Memory B cell (primary cell): ENCODE results near the gene KLHL35.
"Not testable (repeated sequence)": the region's sequence is repeated elsewhere in the genome, so short reads cannot be mapped to it uniquely, and the experiment has no call there.

Source experiments
- ATAC-seq: fragments of 150-1000 bp; cut with Tn5 transposase; 2 replicates; pipeline ENCODE4 v1.10.0; 2021; ENCODE audit warnings: low read depth, mild to moderate bottlenecking, moderate library complexity
- DNase-seq, 2 donors: peaks; one replicate each; pipeline ENCODE4 v3.0.0; 2022; ENCODE audit warnings: low spot score in 2 of 2
- H3K27ac Mint-ChIP-seq: one replicate; pipeline ENCODE4 v1.8.0; 2022; ENCODE audit warnings: mild to moderate bottlenecking, moderate library complexity, mixed read lengths
- H3K27me3 Mint-ChIP-seq: one replicate; pipeline ENCODE4 v1.8.0; 2022; ENCODE audit warnings: mixed read lengths
- H3K36me3 Mint-ChIP-seq: one replicate; pipeline ENCODE4 v1.8.0; 2022; ENCODE audit warnings: mild to moderate bottlenecking, mixed read lengths
- H3K4me1 Mint-ChIP-seq: one replicate; pipeline ENCODE4 v1.8.0; 2022; ENCODE audit warnings: mixed read lengths
- H3K4me3 Mint-ChIP-seq: one replicate; pipeline ENCODE4 v1.8.0; 2022; ENCODE audit warnings: mild to moderate bottlenecking, moderate library complexity, mixed read lengths
- H3K9me3 Mint-ChIP-seq: one replicate; pipeline ENCODE4 v1.8.0; 2022; ENCODE audit warnings: mixed read lengths

Gene KLHL35

DNA sequence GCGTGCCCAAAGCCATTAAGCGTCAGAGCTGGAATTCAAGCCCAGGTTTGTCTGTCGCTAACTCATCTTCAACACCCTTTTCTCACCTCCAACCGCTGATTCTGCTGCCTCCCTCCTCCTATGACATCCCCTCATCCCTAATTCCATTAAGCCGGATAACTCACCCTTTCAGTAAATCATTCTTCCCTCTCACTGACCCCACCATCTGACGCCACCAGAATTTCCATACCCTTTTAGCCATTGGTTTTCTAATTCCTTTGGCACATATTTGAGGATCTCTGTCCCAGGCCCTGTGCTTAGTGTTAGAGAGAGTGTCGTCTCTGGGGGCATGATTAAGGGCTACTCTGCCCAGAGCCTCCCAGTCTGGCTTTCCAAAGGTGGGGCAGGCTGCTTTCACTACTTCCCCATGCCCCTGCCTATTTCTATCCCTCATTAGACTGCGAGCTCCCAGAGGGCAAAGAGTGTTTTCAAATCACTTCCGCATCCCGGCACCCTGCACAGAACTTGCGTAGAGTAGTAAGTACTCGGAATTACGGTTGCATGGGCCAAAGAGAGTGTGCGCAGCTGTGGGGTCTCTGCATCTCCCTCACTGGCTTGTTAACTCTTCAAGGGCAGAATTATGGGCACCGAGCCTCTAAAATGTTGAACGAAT, 3.9 kb downstream of the KLHL35 start:
- Mint-ChIP-seq H3K36me3 (peaks cover 1% of the 10 kb centered on the region), H3K27ac (peak overlapping the region; percentile 19), H3K9me3 (no peaks in the 10 kb centered on the region), H3K4me3 (peak overlapping the region; percentile 79), H3K27me3 (peaks cover 32% of the 10 kb centered on the region), H3K4me1 (peaks cover 20% of the 10 kb centered on the region)
- ATAC-seq, result no peak
- no peak for DNase-seq

DNA sequence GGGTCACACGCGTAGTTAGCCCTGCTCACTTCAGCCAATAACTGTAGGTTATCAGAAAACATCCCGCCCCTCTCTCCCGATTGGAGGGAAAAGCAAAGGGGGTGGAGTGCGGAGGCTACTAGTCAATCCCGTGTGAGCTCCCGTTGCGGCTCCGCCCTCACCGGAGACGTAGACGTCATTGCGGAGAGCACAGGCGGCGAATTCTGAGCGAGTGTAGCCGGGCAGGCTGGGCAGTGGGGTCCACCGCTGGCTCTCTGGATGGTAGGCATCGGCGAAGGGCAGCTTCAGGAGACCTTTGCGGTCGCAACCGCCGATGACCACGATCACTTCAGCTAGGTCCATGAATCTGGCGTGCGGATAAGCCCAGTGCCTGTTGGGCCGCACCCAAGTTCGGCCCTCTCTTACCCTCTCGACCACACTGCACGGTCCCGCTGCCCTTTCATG, 4.7 kb downstream of the KLHL35 start:
- H3K9me3 Mint-ChIP-seq, result no peaks in the 10 kb centered on the region
- peaks cover 20% of the 10 kb centered on the region for H3K4me1 Mint-ChIP-seq
- peak overlapping the region; percentile 79 for H3K4me3 Mint-ChIP-seq
- DNase-seq (peak; percentile 42 to 58), ATAC-seq (peak; percentile 66)
- no peak overlapping the region for H3K27ac Mint-ChIP-seq
- peaks cover 30% of the 10 kb centered on the region for H3K27me3 Mint-ChIP-seq
- H3K36me3 Mint-ChIP-seq, result peaks cover 1% of the 10 kb centered on the region

DNA sequence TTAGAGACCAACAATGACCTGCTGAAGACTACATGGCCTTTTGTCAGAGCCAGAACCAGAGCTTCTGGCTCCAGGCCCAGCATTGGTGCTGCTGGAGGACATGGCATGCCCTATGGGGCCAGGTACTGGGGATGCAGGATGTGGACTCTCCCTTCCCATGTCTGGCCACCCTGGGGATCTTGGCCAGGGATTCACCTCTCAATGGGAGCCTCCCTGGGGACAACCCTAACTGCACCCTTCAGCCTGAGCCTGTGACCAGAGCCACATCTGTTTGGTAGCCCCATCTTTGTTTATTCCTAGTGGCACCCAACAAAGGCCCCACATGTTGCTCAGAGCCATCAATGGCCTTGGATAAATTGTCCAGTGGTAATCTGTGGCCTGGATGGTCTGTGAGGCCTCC, 5.8 kb downstream of the KLHL35 start:
- peaks cover 18% of the 10 kb centered on the region for H3K4me1 Mint-ChIP-seq
- no peak overlapping the region for H3K27ac Mint-ChIP-seq
- H3K4me3 Mint-ChIP-seq, result no peak overlapping the region
- no peaks in the 10 kb centered on the region for H3K9me3 Mint-ChIP-seq
- peaks cover 23% of the 10 kb centered on the region for H3K27me3 Mint-ChIP-seq
- ATAC-seq (no peak), DNase-seq (no peak)
- H3K36me3 Mint-ChIP-seq, result peaks cover 1% of the 10 kb centered on the region

DNA sequence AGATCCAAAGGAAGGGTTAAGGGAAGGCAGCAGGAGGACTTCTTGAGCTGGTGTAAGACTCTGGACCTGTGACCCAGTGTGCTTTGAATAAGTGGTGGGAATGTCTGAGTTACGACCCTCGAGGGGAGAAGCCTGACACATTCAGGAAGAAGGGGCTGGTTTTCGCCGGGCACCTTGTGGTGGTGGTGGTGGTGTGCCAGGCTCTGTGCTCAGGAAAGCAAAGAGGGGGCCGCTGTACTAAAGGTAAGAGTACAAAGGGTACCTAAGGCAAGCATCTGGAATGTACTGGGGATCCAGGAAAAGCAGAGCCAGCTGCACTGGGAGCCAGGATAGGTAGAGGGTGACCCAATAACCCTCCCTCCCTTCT, 6.3 kb downstream of the KLHL35 start:
- Mint-ChIP-seq H3K27ac (no peak overlapping the region), H3K4me3 (no peak overlapping the region), H3K4me1 (peaks cover 18% of the 10 kb centered on the region), H3K36me3 (peaks cover 3% of the 10 kb centered on the region), H3K9me3 (no peaks in the 10 kb centered on the region), H3K27me3 (peaks cover 20% of the 10 kb centered on the region)
- ATAC-seq (no peak), DNase-seq (no peak)

DNA sequence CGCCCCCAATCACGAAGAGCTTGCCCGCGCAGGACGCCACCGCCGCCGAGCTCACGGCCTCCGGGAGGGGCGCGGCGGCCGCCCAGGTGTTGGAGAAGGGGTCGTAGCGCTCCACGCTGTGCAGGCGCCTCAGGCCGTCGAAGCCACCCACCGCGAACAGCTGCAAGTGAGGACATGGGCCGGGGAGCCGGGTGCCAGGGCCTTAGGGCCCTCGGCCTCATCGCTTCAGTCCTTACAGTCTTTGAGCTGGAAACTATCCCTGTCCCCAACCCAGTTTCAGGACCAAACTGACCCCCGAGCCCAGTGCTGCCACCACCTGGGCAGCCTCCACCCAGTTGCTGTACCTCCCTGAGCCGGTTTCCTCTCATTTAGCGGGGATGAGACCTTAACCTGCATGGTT, 7.6 kb downstream of the KLHL35 start:
- Mint-ChIP-seq H3K4me1 (peaks cover 10% of the 10 kb centered on the region), H3K9me3 (no peaks in the 10 kb centered on the region), H3K36me3 (peaks cover 2% of the 10 kb centered on the region), H3K27me3 (peaks cover 14% of the 10 kb centered on the region), H3K27ac (no peak overlapping the region), H3K4me3 (no peak overlapping the region)
- DNase-seq (no peak), ATAC-seq (no peak)

DNA sequence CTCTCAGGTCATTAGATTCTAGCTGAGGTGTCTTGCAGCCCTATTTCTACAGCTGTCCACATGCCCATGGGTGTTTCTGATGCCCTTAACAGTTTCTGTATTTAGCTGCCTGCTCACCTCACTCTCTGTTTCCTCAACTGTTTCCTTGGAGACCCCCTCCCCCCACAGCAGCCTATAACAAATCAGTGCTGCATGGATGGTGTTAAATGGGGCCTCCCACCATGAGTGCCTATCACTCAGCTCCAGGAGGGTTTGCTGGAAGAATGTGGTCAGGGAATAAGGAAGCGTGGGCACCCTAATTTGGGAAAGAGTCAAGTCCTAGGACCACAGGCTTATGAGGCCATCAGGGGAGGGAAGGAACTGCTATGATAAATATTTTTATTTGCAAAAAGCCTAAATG, 8.6 kb downstream of the KLHL35 start:
- Mint-ChIP-seq H3K4me3 (no peak overlapping the region), H3K27me3 (peaks cover 13% of the 10 kb centered on the region), H3K36me3 (peaks cover 2% of the 10 kb centered on the region), H3K9me3 (no peaks in the 10 kb centered on the region), H3K4me1 (peaks cover 9% of the 10 kb centered on the region), H3K27ac (no peak overlapping the region)
- DNase-seq (no peak), ATAC-seq (no peak)

DNA sequence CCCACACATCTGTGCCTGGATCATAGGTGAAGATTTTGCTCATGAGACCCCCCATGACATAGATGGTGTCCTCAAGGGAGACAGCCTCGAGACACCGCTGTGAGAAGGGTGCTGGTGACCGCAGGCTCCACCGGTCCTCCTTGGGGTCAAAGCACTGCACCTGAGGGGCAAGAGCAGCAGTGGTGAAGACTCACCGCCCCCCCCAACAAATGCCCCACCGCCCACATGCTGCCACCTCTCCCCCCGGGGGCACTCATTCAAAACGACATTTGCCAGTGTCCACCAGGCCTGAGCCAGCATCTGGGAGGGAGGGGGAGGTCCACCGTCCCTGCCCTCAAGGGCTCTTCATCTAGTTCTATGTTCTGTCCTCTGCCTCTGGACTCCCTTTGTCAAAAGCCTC, 9.3 kb downstream of the KLHL35 start:
- Mint-ChIP-seq H3K4me1 (peaks cover 4% of the 10 kb centered on the region), H3K27me3 (peaks cover 7% of the 10 kb centered on the region), H3K4me3 (no peak overlapping the region), H3K27ac (no peak overlapping the region), H3K36me3 (peaks cover 2% of the 10 kb centered on the region), H3K9me3 (no peaks in the 10 kb centered on the region)
- ATAC-seq (no peak), DNase-seq (no peak)

DNA sequence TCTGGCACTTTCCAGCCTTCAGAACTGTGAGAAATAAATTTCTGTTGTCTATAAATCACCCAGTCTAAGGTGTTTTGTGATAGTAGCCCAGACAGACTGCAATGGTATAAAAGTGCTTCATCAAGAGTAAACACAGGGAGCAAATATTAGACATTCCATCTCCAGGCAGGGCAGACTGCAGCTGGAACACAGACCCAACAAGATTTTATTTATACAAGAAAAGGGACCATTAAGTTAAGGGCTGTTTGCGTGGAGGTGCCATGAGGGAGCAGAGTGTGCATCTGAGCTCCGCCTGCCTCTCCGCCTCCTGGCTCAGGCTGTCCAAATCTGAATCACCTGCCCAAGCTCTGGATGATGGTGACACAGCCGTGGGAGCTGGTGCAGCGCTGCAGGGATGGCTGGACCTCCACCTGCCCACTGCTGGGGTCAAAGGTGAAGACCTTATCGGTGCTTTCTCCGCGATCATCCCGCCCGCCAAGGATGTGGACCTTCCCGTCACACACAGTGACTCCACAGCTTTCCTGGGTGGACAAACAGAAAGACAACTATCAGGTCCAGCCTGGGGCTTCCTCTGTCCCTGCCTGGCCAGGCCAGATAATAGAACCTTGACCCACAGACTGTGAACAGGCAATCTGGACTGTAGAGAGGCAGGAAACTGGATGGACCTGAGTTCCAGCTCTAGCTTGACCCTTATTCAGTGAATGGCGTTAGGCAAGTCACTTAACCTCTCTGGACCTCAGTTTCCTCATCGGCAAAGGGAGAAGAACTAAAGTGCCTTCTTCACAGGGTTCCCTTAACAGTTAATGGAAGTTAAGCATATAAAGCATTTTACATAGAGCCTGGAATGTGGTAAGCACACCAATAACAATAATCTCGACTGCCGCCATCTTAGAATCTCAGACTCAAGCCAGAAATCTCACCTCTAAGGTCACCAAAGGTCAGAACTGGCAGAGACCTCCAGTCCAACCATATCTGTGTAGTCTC, 10.5 kb downstream of the KLHL35 start:
- DNase-seq (no peak), ATAC-seq (no peak)
- Mint-ChIP-seq H3K4me1 (peaks cover under 1% of the 10 kb centered on the region), H3K27me3 (peaks cover 2% of the 10 kb centered on the region), H3K27ac (no peak overlapping the region), H3K36me3 (peaks cover 2% of the 10 kb centered on the region), H3K9me3 (no peaks in the 10 kb centered on the region), H3K4me3 (no peak overlapping the region)

DNA sequence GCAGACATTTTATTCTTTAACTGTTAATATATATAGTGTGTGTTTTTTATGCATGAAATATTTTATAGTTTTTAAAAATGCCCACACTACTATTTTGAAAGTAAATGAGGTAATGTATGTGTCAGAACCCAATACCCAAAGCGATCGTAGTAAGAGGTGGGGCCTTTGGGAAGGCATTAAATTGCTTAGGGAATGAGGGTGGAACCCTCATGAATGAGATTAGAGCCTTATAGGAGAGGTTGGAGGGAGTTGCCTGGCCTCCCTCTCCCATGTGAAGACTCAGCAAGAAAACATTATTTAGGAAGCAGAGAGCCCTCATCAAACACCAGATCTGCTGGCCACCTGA, 11.1 kb downstream of the KLHL35 start:
- no peak overlapping the region for H3K4me3 Mint-ChIP-seq
- no peaks in the 10 kb centered on the region for H3K4me1 Mint-ChIP-seq
- H3K9me3 Mint-ChIP-seq, result no peaks in the 10 kb centered on the region
- no peak for ATAC-seq
- no peak overlapping the region for H3K27ac Mint-ChIP-seq
- H3K27me3 Mint-ChIP-seq, result no peaks in the 10 kb centered on the region
- H3K36me3 Mint-ChIP-seq, result peaks cover 2% of the 10 kb centered on the region
- DNase-seq, result no peak

DNA sequence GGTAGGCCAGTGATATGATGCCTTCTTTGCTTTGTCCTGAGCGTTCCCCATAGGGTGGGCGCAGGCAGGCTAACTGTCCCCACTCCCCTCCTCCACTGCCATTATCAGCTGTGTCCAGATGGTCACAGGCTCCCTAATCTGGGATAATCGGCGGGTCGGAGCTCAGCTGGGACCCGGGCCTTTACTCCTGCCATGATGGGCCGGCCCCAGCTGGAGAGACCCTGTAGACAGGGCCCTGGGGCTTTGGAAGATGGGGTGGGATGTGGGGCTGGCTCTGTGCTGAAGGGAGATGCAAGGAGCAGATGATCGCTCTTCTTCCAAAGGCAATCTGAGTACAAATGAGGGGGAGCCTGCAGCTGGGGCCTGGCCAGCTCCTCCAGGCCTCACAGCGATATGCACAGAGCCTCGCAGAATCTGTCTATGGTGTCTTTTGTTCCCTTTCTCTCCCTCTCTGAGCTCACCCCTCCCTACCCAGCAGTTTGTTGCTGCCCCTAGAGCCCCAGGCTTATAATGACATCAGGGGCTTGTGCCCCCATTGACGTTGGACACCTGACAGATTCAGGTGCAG, 11.9 kb downstream of the KLHL35 start:
- no peak for ATAC-seq
- Mint-ChIP-seq H3K36me3 (peaks cover 2% of the 10 kb centered on the region), H3K4me1 (no peaks in the 10 kb centered on the region), H3K9me3 (no peaks in the 10 kb centered on the region), H3K27ac (no peak overlapping the region), H3K4me3 (no peak overlapping the region), H3K27me3 (no peaks in the 10 kb centered on the region)
- DNase-seq, result no peak

DNA sequence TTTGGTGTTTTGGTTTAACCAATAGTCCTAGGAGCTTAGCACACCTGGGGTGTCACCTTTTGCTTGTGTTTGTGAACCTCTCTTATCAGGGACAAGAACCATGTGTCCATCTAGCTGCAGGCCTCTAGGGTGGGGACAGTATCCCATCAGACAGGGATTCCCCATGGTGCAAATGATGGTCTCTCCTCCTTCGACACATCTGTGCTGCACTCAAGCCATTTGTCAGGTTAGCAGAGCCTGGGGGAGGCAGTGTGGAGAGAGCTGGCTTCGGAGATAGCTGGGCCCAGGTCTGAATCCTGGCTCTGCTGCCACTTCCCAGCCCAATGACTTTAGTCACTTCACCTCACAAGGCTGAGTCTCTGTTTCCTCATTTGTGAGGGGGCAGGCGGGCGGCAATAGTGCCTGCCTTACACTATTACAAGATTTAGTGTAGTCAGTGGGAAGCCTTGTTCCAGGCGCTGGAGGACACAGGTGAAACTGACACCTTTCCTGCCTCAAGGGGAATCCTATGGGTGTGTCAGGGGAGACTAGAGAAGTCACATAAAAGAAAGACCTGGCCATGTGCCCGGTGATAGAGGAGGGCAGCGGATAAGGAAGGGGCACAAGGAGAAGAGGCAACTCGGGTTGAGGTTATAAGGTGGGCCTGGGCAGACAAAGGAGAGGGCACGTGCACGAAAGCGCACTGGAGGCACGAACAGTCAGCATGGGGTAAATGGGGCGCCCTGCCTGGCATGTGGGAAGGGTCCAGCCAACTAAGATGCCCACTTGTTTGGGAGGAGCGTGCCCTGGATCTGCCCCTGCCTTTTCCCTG, 12.6 kb downstream of the KLHL35 start:
- H3K27me3 Mint-ChIP-seq, result no peaks in the 10 kb centered on the region
- H3K36me3 Mint-ChIP-seq, result peaks cover 3% of the 10 kb centered on the region
- H3K4me3 Mint-ChIP-seq, result no peak overlapping the region
- no peak overlapping the region for H3K27ac Mint-ChIP-seq
- no peak for DNase-seq
- H3K4me1 Mint-ChIP-seq, result no peaks in the 10 kb centered on the region
- H3K9me3 Mint-ChIP-seq, result no peaks in the 10 kb centered on the region
- ATAC-seq, result no peak

DNA sequence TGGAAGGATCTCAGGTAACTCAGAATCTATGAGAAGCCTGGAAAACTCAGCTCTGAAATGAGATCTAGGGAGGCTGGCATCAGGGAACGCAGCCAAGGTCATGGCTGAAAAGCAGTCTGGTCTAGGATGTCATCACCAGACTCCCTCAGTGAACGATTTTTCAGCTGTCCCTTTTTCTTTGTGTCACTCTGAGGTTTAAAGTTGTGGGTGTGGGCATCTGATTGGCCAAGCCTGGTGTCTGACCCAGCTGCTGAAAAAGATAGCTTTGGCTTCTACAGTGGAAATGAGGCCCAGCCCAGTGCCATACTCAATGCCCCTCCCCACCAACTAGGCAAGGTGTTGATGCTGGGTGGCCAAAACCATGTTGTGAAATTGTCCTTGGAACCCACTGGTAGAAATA, 19.1 kb downstream of the KLHL35 start:
- no peak overlapping the region for H3K27ac Mint-ChIP-seq
- no peak overlapping the region for H3K4me3 Mint-ChIP-seq
- DNase-seq (no peak), ATAC-seq (no peak)
- H3K36me3 Mint-ChIP-seq, result peaks cover 14% of the 10 kb centered on the region
- H3K9me3 Mint-ChIP-seq, result no peaks in the 10 kb centered on the region
- H3K27me3 Mint-ChIP-seq, result no peaks in the 10 kb centered on the region
- peaks cover 3% of the 10 kb centered on the region for H3K4me1 Mint-ChIP-seq

DNA sequence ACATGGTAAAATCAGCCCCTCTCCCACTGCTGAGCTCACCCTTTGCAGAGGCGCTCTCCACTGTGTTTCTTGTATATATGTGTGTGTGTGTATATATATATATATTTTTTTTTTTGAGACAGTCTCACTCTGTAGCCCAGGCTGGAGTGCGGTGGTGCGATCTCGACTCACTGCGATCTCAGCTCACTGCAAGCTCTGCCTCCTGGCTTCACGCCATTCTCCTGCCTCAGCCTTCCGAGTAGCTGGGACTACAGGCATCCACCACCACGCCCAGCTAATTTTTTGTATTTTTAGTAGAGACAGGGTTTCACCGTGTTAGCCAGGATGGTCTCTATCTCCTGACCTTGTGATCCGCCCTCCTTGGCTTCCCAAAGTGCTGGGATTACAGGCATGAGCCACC, 19.9 kb downstream of the KLHL35 start:
- not testable (repeated sequence) for DNase-seq, H3K4me1 Mint-ChIP-seq, H3K9me3 Mint-ChIP-seq, ATAC-seq, H3K27ac Mint-ChIP-seq, H3K27me3 Mint-ChIP-seq, H3K4me3 Mint-ChIP-seq
- H3K36me3 Mint-ChIP-seq, result peaks cover 14% of the 10 kb centered on the region

DNA sequence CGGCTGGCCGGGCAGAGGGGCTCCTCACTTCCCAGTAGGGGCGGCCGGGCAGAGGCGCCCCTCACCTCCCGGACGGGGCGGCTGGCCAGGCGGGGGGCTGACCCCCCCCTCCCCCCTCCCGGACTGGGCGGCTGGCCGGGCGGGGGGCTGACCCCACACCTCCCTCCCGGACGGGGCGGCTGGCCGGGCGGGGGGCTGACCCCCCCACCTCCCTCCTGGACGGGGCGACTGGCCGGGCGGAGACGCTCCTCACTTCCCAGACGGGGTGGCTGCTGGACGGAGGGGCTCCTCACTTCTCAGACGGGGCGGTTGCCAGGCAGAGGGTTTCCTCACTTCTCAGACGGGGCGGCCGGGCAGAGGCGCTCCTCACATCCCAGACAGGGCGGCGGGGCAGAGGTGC, 23.0 kb downstream of the KLHL35 start:
- not testable (repeated sequence) for H3K27me3 Mint-ChIP-seq, H3K27ac Mint-ChIP-seq, DNase-seq, H3K9me3 Mint-ChIP-seq, H3K4me3 Mint-ChIP-seq, H3K4me1 Mint-ChIP-seq, ATAC-seq
- peaks cover 14% of the 10 kb centered on the region for H3K36me3 Mint-ChIP-seq
